LNCAP (cell line): ENCODE data around the gene PAQR7.

Experiments used
- TF ChIP-seq, protein P1 (sequence below): fragments of 450-650 bp; IDR thresholded peaks from 2 replicates; pipeline ENCODE4 v1.5.1; 2017; ENCODE audit warnings: mild to moderate bottlenecking

The PAQR7 gene

DNA sequence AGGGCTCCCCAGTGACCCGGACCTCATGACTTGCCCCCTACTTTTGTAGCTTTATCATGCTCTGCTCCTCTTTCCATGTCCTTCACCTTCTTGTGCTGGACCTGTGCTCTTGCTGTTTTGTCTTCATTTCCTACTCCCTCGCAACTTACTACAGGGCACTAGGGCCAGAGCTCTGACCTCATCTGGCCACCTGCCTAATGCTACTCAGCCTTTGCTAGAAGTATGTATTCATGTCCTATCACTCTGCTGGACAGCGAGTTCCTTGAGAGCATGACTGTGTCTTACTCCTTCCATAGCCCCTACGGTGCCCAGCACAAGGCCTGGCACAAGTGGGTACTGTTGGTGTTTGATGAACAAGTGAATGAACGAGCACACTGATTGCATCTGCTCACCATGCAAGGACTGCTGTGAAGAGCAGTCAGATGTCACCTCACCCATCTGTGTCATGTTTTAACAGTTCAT, 53.8 kb downstream of the PAQR7 start:
- TF ChIP-seq, protein P1, sequence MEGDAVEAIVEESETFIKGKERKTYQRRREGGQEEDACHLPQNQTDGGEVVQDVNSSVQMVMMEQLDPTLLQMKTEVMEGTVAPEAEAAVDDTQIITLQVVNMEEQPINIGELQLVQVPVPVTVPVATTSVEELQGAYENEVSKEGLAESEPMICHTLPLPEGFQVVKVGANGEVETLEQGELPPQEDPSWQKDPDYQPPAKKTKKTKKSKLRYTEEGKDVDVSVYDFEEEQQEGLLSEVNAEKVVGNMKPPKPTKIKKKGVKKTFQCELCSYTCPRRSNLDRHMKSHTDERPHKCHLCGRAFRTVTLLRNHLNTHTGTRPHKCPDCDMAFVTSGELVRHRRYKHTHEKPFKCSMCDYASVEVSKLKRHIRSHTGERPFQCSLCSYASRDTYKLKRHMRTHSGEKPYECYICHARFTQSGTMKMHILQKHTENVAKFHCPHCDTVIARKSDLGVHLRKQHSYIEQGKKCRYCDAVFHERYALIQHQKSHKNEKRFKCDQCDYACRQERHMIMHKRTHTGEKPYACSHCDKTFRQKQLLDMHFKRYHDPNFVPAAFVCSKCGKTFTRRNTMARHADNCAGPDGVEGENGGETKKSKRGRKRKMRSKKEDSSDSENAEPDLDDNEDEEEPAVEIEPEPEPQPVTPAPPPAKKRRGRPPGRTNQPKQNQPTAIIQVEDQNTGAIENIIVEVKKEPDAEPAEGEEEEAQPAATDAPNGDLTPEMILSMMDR = no peak

- TF ChIP-seq, protein P1 = no peak
Measured at GRCh38 chr1:25821112-25821476, 54.4 kb downstream of the PAQR7 start.

GRCh38 chr1:25820247-25821111, 55.0 kb downstream of the PAQR7 start:
- TF ChIP-seq, protein P1 = no peak

DNA sequence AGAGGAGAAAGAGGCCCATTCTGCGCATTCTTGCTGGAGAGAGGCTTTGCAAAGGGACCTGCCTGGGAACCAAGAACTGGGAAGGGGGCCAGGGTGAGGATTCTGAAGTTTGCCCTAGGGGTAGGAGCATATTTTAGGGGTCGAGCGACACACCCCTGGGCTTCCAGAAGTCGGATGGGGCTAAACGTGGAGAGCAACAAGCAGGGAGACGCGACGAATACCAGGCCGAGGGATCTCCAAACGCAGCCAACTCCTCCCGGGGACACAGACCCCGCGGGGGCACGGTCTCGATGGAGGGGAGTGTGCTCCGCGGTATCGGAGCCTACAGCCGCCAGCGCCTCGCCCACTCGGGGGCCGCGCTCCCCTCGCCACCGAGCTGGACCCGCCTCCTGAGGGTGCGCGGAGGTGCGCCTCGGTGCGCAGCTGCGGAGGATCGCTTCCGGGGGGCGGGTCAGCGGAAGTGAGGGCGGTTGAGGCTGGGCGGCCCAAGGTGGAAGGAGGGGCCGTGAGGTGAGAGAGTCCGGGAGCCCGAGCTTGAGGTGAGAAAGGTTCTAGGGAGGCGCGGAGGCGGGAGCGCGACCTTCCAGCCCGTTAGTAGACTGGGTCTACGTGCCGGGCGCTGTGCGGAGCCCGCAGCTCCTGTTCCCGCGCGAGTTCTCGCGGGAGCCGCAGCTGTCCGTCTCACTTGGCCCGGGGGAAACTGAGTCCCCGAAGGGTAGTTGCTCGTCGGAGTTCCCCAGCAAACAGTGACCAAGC, 55.8 kb downstream of the PAQR7 start, which contains the start of gene MTFR1L:
MTFR1L (plus strand) TSS at position 464 of the 756 bp plus-strand sequence. CDS start 3,151 bp downstream, outside the sequence.
- TF ChIP-seq, protein P1 = no peak

- TF ChIP-seq, protein P1 = no peak
Measured at GRCh38 chr1:25818569-25818968, 56.9 kb downstream of the PAQR7 start.

- TF ChIP-seq, protein P1 = no peak
Measured at GRCh38 chr1:25817840-25818501, 57.5 kb downstream of the PAQR7 start.

DNA sequence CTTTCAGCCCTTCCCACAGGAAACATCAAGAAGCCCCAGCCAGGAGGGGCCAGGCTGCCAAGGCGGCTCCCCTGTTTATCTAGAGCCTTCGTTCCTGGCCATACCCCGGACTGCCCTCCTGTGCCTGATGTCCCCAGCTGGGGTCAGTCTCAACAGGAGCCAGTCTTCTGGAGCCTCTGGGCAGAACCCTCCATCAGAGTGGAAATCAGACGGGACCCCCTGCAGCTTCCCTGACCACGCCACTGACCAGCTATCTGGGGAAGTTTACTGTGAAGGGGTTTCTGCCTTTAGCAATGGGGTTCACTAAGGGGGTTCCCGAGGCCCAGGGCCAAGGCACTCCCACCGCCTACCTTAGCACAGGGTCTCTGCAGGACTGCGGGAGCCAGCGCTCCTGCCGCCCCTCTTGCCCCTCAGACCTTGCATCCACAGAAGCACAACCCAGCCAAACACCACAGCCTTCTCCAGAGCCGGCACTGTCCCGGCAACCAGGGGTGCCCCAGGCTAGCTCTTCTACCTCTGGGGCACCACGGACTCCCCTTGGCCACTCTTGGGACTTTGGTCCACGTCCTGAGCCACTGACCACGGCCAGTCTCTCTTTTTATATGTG, 59.3 kb downstream of the PAQR7 start:
- TF ChIP-seq, protein P1 = no peak
